Esophagus squamous epithelium (tissue), 4 donors: ENCODE measurements around the gene UVRAG.

Experiments
- POLR2A ChIP-seq, 4 donors: fragments of 450-650 bp; IDR thresholded peaks; one replicate each; pipeline ENCODE4 v1.6.1; 2017; ENCODE audit warnings: antibody characterized with exemption in 4 of 4, mild to moderate bottlenecking in 4 of 4, moderate library complexity in 3 of 4
- TF ChIP-seq, protein P1 (sequence below), 6 experiments: fragments of 450-650 bp in 4 of 6; fragments of 200-600 bp in 2 of 6; sonication (generic) in 2 of 6; IDR thresholded peaks; one replicate each; pipeline ENCODE4 v1.5.1; 2016 to 2019; ENCODE audit warnings: antibody characterized with exemption in 6 of 6, mild to moderate bottlenecking in 4 of 6, moderate library complexity in 4 of 6

DNA sequence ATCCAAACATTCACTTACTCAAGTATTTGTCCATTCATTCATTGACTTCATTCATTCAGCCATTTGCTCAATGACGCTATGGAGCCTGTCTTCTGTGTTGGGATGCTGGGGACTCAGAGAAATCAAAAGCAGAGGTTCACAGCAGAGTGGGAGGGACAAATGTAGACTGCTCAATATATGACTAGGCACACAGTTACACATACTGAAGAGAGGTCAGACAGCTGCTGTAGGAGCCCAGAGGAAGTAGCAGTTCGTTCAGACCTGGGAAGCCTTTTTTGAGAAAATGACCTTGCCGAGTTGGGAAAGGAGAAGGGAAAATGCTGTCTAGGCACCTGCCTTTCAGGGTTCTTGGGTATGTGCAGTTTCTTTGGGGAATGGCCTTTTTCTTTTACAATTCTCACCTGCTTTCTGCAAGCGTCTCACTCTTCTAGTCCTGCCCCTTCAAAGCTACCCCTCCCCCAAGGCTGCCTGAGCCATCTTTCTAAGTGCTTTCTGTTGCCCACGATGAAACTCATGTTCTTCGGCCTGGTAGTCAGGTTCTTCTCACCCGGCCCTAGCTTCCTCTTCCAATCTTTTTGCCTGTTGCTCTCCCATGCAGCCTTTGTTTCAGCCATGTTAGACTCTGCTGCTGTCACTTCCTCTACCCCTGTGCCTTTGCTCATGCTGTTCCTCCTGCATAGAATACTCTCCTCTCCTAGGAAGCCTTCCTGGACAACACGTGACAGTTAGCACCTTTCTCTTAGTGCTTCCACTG, 4.2 kb upstream of the UVRAG start:
- TF ChIP-seq, protein P1, sequence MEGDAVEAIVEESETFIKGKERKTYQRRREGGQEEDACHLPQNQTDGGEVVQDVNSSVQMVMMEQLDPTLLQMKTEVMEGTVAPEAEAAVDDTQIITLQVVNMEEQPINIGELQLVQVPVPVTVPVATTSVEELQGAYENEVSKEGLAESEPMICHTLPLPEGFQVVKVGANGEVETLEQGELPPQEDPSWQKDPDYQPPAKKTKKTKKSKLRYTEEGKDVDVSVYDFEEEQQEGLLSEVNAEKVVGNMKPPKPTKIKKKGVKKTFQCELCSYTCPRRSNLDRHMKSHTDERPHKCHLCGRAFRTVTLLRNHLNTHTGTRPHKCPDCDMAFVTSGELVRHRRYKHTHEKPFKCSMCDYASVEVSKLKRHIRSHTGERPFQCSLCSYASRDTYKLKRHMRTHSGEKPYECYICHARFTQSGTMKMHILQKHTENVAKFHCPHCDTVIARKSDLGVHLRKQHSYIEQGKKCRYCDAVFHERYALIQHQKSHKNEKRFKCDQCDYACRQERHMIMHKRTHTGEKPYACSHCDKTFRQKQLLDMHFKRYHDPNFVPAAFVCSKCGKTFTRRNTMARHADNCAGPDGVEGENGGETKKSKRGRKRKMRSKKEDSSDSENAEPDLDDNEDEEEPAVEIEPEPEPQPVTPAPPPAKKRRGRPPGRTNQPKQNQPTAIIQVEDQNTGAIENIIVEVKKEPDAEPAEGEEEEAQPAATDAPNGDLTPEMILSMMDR (IDR thresholded peaks at IDR 0.05) = no peak
- TF ChIP-seq POLR2A (IDR thresholded peaks at IDR 0.05) = no peak
